ENCODE data around the gene GMFB.

DNA sequence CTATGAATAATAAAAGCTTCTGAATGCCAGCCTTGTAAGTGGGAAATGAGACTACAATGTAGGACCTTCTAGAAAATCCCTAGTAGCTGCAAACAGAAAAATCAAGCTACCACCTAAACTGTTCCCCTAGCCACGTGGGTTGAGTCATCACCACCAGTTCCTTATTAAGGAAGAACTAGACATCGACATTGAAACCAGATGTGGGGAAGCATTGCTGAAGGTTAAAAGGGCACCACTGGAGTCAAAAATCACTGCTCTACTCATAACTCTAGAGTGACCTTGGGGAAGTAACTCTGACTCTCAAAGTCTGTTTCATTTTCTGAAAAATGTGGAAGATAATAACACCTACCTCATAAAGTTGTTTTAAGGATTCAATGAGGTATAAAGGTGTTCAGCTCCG is 38.2 kb downstream of the GMFB start:
- TF ChIP-seq, protein P1, sequence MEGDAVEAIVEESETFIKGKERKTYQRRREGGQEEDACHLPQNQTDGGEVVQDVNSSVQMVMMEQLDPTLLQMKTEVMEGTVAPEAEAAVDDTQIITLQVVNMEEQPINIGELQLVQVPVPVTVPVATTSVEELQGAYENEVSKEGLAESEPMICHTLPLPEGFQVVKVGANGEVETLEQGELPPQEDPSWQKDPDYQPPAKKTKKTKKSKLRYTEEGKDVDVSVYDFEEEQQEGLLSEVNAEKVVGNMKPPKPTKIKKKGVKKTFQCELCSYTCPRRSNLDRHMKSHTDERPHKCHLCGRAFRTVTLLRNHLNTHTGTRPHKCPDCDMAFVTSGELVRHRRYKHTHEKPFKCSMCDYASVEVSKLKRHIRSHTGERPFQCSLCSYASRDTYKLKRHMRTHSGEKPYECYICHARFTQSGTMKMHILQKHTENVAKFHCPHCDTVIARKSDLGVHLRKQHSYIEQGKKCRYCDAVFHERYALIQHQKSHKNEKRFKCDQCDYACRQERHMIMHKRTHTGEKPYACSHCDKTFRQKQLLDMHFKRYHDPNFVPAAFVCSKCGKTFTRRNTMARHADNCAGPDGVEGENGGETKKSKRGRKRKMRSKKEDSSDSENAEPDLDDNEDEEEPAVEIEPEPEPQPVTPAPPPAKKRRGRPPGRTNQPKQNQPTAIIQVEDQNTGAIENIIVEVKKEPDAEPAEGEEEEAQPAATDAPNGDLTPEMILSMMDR (IDR thresholded peaks at IDR 0.05): no peak
- no peak for TF ChIP-seq POLR2A (IDR thresholded peaks at IDR 0.05)
